Colonic mucosa (tissue), 4 donors: ENCODE results near the gene NXPE3. TPM values are rescaled to one million over a fixed set of nuclear protein-coding genes. Genes with fewer than 3 reads are reported as not detected.
A peak's percentile ranks its signal among the peaks of the same experiment; 100 is the strongest.

ENCODE experiments used
- DNase-seq: peaks from one replicate; pipeline ENCODE4 v3.0.0-alpha.2; 2020
- H3K27ac ChIP-seq: fragments of 200-600 bp; one replicate; pipeline ENCODE4 v1.8.0; 2021
- H3K27me3 ChIP-seq: fragments of 200-600 bp; one replicate; pipeline ENCODE4 v1.8.0; 2021
- H3K36me3 ChIP-seq: fragments of 200-600 bp; one replicate; pipeline ENCODE4 v1.8.0; 2021
- H3K4me1 ChIP-seq: fragments of 200-600 bp; one replicate; pipeline ENCODE4 v1.8.0; 2021; ENCODE audit warnings: mild to moderate bottlenecking
- H3K4me3 ChIP-seq: fragments of 200-600 bp; one replicate; pipeline ENCODE4 v1.8.0; 2021
- H3K9ac ChIP-seq, 2 donors: one replicate each; pipeline ENCODE4 v1.7.0; 2013; ENCODE audit warnings: control low read depth in 2 of 2, low read depth in 2 of 2, low read length in 2 of 2
- H3K9me3 ChIP-seq: fragments of 200-600 bp; one replicate; pipeline ENCODE4 v1.8.0; 2021
- CTCF ChIP-seq: fragments of 200-600 bp; IDR thresholded peaks from one replicate; pipeline ENCODE4 v1.8.0; 2022; ENCODE audit warnings: antibody characterized with exemption, mild to moderate bottlenecking
- intact Hi-C: fragments of 100-400 bp; cut with DNase I; formaldehyde crosslinking; loops from one replicate; pipeline ENCODE4 v1.14.1; 2022
- total RNA-seq, 2 donors: library from RNA; stranded (reverse); fragmentation: NEBNext Ultra II Directional in 1 of 2; extraction: Animal tissue kit (Norgen Biotek cat#: 25700) in 1 of 2; gene quantifications; one replicate each; pipeline ENCODE4 v1.2.1, GENCODE V29; 2021
- donor health status: healthy.
- donor health status: DM: no; HTN: no; CAD: no.
- donor health status: DM: no; HTN: no; CAD: no.

The NXPE3 gene
- total RNA-seq, 2 donors from 2014 or later = 2.1 to 3.5 TPM

GRCh38 chr3:101852983-101853840 lies 74.2 kb downstream of the NXPE3 start:
- no peak for TF ChIP-seq CTCF
- DNase-seq = no peak
- peaks cover 21% of the 10 kb centered on the region for H3K36me3 ChIP-seq
- H3K27me3 ChIP-seq = no peaks in the 10 kb centered on the region
- peak overlapping the region; percentile 99 for H3K27ac ChIP-seq
- H3K4me1 ChIP-seq = peaks cover 11% of the 10 kb centered on the region
- no peaks in the 10 kb centered on the region for H3K9me3 ChIP-seq
- peak overlapping the region in 1 of 2 donors; percentile 9 for H3K9ac ChIP-seq
- intact Hi-C loops = no loop called here
- H3K4me3 ChIP-seq = peak overlapping the region; percentile 85

- peaks cover 24% of the 10 kb centered on the region for H3K36me3 ChIP-seq
- TF ChIP-seq CTCF = no peak
- H3K27ac ChIP-seq = peak overlapping the region; percentile 99
- H3K4me1 ChIP-seq = peaks cover 11% of the 10 kb centered on the region
- intact Hi-C loops = no loop called here
- DNase-seq = no peak
- H3K4me3 ChIP-seq = no peak overlapping the region
- no peaks in the 10 kb centered on the region for H3K9me3 ChIP-seq
- no peak overlapping the region for H3K9ac ChIP-seq
- no peaks in the 10 kb centered on the region for H3K27me3 ChIP-seq
Measured at GRCh38 chr3:101853982-101854381, 75.0 kb downstream of the NXPE3 start.

- Histone ChIP-seq H3K9ac (peak overlapping the region in 1 of 2 donors; percentile 43), H3K36me3 (peaks cover 31% of the 10 kb centered on the region), H3K4me3 (no peak overlapping the region), H3K27ac (peak overlapping the region; percentile 99), H3K27me3 (no peaks in the 10 kb centered on the region), H3K4me1 (peaks cover 11% of the 10 kb centered on the region), H3K9me3 (no peaks in the 10 kb centered on the region)
- TF ChIP-seq CTCF = no peak
- peak; percentile 57 for DNase-seq
- intact Hi-C loops = no loop called here
Measured at GRCh38 chr3:101854608-101855304, 75.7 kb downstream of the NXPE3 start.

- Histone ChIP-seq H3K4me1 (peaks cover 11% of the 10 kb centered on the region), H3K27me3 (no peaks in the 10 kb centered on the region), H3K9ac (no peak overlapping the region), H3K27ac (no peak overlapping the region), H3K9me3 (no peaks in the 10 kb centered on the region), H3K36me3 (peaks cover 31% of the 10 kb centered on the region), H3K4me3 (no peak overlapping the region)
- intact Hi-C loops = no loop called here
- no peak for TF ChIP-seq CTCF
- DNase-seq = no peak
Measured at GRCh38 chr3:101857301-101857741, 78.3 kb downstream of the NXPE3 start.

GRCh38 chr3:101858464-101859030 lies 79.5 kb downstream of the NXPE3 start:
- no peak for DNase-seq
- no peak for TF ChIP-seq CTCF
- intact Hi-C loops = no loop called here
- H3K4me1 ChIP-seq = peaks cover 5% of the 10 kb centered on the region
- no peaks in the 10 kb centered on the region for H3K27me3 ChIP-seq
- no peaks in the 10 kb centered on the region for H3K9me3 ChIP-seq
- no peak overlapping the region for H3K9ac ChIP-seq
- no peak overlapping the region for H3K27ac ChIP-seq
- H3K4me3 ChIP-seq = no peak overlapping the region
- H3K36me3 ChIP-seq = peaks cover 27% of the 10 kb centered on the region
